ENCODE data around the gene SERBP1.

SERBP1 gene

DNA sequence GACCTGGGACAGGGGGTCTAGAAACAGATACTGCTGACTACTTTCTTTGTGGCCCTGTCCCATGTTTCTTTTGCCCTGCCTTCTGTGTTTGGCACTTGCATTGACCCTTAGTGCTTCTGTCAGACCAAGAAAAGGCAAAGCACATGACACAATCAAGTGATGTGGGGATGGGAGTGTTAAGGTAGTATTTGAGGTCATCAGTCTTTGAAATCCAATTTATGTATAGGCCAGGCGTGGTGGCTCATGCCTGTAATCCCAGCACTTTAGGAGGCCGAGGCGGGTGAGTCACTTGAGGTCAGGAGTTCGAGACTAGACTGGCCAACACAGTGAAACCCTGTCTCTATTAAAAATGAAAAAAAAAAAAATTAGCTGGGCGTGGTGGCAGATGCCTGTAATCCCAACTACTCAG, 26.0 kb downstream of the SERBP1 start:
- no peak for DNase-seq

DNA sequence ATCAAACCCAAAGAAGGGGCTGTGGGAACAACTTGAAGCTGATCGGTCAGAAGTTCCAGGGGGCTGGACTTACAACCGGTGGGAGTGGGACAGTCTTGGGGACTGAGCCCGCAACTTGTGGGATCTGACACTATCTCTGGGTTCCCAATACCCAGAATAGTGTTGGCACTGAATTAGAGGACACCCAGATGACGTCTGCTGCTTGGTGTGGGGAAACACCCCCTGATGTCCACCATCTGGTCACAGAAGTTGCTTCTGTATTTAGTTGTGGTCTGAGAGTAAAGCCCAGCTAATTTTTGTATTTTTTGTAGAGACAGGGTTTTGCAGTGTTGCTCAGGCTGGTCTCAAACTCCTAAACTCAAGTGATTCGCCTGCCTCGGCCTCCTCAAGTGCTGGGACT, 28.8 kb downstream of the SERBP1 start:
- no peak for DNase-seq

DNA sequence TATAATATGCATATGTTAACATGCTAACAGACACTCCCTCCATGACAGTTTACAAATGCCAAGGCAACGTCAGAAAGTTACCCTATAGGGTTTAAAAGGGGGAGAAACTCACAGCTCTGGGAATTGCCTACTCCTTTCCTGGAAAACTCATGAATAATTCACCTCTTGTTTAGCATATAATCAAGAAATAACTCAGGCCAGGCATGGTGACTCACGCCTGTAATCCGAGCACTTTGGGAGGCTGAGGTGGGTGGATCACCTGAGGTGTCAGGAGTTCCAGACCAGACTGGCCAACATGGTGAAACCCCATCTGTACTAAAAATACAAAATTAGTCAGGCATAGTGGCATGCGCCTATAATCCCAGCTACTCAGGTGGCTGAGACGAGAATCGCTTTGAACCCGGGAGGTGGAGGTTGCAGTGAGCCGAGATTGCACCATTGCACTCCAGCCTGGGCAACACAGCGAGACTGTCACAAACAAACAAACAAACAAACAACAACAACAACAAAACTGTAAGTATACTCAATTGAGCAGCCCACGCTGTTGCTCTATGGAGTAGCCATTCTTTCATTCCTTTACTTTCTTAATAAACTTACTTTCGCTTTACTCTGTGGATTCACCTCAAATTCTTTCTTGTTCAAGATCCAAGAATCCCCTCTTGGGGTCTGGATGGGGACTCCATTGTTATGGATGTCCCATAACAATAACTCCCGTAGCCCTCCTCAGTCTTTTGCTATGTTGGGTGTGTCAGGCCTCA, 30.0 kb downstream of the SERBP1 start:
- DNase-seq = peak; percentile 84

DNA sequence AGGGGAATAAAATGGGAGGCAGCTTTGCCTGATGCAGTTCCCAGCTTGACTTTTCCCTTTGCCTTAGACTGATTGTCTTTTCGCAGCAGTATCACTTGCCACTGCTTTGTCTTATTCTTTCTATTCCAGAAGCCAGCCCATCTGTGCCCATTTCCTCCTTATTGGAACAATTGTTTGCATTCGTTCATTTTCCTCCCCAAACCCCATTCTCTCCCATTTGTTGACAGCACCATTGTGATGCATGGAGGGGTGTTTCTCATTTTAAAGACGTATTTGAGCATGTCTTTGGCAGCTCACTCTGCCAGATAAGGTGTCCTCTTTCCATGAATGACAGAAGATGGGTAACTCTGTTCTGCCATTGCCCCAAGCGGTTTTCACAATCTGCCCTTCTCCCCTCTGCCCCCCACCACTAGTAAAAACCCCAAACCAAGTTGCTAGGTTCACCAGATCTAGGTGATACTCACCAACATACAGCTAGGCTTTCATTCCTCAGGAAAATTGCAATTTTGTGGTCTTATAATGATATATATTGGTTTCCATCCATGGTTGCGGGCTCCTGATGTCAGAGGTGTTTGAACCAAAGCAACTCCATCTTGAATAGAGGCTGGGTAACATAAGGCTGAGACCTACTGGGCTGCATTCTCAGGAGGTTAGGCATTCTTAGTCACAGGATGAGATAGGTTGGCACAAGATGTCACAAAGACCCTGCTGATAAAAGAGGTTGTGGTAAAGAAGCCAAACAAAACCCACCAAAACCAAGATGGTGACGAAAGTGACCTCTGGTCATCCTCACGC, 30.8 kb downstream of the SERBP1 start:
- no peak for DNase-seq

DNA sequence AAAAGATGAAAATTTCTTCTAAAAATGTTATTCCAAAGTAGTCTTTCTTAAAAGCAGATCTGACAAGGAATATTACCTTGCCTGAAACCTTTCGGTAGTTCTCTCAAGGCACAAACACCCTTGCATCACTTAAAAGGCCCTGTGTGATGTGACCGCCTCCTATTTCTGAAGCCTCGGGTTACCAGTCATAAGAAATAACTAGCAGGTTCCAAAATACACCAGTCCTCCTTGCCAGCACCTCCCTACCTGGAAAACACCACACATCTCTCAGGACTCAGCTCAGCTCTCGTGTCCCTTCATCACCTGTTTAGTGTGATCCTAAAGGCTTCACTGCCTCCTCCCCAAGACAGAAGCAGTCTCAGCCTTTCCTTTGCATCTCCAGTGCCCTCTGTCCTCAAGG, 35.7 kb downstream of the SERBP1 start:
- no peak for DNase-seq

DNA sequence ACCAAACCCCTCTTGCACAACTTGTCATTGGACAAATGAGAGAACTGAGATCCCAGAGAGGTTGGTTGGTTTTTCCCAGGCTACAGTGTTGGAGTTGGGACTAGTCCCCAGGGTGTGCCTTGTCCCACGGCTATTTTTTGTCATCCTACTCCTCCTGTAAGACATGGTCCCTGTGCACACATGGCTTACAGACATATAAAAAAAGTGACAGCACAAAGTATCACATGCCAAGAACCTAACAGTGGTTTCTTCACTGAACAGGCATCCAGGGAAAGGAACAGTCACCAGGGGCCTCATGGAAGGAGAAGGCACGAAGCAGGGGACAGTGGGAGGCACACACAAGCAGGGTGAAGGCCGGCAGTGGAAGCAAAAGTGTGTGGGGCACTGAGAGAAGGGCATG, 36.5 kb downstream of the SERBP1 start:
- DNase-seq = no peak

DNA sequence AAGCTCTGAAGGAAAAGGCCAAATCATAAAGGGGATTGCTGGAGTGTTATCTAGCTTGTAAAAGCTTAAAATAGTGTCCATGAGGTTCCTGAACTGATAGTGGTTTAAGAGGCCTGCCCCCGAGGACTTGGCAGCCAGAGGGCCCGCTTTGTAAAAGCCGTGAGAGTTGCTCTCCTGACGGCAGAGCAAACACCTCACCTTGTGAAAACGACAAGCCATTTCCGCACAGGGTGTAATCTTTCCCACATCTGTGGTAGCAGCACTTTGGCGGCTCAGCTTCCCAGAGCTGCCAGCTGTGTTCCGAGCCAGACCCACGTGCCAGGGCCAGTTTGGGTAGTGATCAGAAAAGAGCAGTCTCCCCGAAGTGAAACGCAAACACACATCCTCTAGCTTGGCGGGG, 37.0 kb downstream of the SERBP1 start:
- no peak for DNase-seq

DNA sequence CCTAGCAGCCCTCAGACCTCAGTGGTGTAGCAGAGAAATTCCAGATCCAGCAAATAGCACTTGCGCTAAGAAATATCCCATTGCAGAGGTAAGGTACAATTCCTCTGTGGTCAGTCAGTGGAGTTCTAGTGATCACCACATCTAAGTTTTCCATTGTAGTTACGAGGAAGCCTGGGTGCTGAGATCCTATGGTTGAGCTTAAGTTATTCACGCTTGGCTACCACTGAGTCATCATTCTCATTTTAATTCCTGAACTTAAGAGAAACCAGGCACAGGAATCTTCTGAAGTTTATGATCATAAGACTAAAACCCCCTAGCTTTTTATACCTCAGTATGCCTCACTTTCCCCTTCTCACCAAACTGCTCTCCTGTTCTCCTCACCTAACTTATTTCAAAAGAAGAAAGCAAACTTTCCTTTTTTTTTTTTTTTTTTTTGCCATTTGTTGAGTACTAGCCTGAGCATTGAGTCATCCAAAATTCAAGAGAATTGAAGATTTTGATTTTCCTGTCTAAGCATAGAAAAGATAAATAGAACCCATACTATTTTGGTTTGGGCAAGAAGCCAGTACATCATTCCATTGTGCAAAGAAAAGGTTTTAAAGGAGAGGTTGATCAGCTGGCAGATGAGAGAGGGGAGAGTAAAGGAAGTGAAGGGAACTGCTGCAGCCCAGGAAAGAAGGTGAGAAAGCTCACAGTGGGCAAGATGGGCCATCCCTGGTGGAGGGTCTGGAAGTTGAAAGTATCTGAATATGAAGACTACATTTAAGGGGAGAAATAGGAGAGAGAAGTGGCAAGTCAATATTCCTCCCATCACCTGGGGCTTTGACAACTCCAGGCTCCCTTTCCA, 39.9 kb downstream of the SERBP1 start:
- DNase-seq = no peak

DNA sequence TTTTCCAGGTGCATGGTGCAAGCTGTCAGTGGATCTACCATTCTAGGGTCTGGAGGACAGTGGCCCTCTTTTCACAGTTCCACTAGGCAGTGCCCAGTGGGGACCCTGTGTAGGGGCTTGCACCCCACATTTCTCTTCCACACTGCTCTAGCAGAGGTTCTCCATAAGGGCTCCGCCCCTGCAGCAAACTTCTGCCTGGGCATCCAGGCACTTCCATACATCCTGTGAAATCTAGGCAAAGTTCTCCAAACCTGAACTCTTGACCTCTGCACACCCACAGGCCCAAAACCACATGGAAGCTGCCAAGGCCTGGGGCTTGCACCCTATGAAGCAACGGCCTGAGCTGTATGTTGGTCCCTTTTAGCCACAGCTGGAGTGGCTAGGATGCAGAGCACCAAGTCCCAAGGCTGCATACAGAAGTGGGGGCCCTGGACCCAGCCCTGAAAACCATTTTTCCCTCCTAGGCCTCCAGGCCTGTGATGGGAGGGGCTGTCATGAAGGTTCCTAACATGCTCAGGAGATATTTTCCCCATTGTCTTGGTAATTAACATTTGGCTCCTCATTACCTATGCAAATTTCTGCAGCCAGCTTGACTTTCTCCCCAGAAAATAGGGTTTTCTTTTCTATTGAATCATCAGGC, 46.1 kb downstream of the SERBP1 start:
- DNase-seq = no peak

DNA sequence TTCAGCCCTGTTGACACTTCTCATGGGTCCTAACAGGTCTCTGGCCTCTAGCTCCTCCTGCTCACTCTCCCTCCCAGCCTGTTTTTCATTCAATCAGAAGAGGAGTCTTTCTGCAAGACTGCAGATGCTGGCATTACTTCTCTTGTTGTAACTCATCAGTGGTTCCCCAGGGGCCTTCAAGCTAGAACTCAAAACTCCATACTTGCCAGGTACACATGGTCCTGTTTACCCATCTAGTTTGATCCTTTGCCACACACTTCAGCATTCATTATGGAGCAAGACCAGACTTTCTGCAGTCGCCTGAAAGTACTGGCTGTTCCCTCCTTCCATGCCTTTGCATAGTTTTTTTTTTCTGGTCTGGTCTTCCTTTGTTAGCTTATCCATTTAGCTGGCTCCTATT, 47.9 kb downstream of the SERBP1 start:
- DNase-seq = no peak

DNA sequence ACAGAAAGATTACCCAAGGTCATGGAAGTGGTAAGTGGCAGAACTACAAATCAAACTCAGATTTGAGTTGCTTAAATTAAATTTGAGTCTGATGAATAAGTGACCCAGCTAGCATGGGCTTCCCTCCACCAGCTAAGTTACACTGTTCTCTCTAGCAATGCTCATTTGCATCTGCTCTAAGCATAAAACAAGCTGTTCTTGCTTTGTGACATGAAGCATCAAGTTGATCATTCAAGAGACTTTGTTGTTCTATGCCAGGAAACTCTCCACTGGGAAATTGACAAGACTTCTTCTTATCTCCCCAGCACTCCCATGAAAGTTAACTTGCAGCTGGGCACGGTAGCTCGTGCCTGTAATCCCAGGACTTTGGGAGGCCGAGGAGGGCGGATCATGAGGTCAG, 49.0 kb downstream of the SERBP1 start:
- no peak for DNase-seq

DNA sequence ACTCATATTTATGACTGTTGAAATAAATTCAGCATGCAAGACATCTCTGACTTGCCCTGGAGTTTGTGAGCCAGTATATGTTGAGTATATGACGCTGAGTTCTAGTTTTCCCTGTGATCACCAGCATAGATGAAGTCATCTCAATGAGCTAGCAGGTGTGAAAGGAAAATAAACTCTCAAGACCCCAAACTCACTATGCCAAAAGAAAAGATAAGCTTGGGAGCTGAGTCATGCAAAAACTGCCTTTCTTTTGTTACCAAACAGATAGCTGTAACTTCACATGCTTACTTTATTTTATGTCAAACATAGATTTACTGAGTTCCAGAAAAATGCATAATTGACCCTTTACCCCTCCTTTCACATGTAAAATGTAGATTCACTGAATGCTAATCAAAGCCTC, 52.9 kb downstream of the SERBP1 start:
- no peak for DNase-seq

DNA sequence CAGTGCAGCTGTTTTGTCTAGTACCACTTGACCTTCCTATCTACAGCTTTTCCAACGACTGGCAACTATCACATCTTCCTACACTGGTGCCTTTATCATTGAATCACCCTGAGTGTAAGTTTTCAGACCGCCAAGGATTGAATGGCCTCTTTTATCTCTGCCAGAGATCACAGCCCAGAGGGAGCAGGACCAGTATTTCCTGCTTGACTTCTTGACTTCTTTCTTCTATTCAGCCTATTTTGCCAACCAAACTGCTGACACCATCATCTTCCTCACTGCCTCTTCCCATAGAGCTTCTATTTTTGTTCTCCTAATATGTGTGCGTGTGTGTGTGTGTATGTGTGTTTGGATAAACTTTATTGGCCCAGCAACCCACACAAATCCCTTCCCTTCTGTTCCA, 53.8 kb downstream of the SERBP1 start:
- DNase-seq = no peak

DNA sequence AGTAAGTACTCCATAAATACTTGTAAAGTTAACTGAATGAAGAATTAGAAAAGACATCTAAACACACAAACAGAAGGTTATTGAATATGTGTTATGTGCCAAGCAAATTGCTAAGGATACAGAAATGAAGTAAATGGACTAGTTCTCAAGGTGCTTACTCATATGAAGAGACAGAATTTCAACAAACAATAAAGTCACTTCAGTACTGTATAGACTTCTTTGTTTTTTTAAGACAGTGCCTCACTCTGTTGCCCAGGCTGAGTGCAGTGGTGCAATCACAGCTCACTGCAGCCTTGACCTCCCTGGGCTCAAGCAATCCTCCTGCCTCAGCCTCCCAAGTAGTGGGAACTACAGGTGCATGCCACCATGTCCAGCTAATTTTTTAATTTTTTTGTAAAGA, 57.3 kb downstream of the SERBP1 start:
- no peak for DNase-seq

DNA sequence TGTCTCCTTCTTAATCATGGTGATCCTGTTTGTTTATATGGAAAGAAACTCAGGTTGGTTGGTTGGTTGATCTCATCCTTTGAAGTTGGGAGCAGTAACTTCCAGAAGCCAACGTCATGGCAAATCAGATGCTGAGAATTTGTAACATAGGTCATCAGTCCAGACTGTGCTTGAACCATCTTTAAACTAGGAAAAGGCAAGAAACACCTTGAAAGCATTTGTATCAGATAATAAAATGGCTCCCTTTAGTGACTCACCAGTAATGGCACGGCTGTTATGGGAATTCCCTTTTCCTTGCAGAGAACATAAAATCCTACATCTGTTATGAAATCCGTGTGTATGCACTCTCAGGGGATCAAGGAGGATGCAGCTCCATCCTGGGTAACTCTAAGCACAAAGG, 58.1 kb downstream of the SERBP1 start:
- DNase-seq = no peak

DNA sequence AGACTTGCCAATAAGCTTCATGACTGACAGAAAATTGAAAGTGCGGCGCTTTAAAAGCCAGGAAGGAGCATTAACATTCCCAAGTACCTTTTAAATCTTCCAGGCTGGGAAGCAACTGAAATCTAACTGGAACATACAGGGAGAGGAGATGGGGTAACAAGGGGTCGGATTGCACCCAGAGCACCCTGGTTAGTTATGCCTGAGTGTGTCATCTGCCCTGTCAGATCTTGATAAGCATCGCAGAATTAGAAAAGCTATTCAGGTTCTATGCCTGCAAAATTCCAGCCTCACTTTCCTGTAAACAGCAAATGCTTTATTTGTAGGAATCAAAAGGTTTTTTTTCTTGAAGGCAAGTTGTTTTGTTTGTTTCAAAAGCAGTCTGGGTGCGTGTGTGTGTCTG, 58.5 kb downstream of the SERBP1 start:
- no peak for DNase-seq

DNA sequence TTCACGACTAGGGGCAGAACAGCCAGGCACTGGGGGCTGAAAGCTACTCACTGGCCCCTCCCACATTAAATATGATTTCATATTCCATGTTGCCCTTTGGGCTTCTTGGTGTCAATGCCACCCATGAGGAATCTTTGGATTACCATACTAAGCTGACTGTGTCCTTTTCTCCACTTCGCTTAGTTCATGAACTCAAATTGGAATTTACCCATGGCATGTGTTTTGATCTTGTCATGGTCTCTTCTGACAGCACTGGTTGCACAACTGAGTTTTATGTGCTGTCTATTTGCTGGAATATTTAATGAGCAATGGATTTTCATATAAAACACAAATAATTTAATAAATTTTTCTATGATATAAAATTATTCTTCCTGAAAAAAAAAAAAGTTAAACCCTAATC, 59.2 kb downstream of the SERBP1 start:
- no peak for DNase-seq

DNA sequence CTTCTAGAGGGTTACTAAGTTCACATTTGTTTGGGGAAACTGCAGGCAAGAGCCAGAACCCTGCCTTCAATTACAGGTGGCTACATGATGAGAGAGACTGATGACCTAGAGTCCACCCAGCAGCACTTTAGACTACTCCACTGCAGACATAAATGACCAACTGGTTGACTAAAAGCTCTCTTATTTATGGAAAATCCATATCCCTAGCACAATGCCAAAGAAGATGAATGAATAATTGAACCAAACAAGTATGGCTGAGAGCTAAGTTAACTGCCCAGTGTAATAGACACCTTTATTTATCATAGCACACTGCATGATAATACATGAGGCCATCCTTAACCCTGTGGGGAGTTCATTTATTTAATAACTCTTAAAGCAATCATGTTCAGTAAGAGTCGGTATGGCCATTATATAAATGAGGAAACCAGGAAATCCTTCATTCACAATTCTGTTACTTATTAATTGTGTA, 62.1 kb downstream of the SERBP1 start:
- DNase-seq = no peak

DNA sequence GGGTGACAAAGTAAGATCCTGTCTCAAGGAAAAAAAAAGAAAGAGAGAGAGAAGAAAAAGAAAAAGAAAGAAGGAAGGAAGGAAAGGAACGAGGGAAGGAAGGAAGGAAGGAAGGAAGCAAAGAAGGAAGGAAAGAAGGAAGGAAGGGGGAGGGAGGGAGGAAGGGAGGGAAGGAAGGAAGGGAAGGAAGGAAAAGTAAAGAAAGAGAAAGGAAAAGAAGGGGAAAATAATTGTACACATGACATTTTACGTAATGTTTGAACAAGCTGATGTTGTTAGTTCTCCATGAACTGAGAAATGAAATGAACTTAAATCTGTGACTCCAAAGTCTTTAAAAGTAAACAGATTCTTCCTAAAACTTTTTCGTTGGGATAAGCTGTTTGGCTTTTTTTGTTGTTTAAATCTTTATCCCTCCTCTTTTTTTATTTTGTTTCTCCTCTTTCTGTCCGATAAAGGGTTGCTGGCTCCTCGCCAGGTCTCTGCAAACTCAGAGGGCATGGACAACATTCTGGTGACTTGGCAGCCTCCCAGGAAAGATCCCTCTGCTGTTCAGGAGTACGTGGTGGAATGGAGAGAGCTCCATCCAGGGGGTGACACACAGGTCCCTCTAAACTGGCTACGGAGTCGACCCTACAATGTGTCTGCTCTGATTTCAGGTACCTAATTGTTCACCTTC, 62.7 kb downstream of the SERBP1 start:
- DNase-seq = no peak

DNA sequence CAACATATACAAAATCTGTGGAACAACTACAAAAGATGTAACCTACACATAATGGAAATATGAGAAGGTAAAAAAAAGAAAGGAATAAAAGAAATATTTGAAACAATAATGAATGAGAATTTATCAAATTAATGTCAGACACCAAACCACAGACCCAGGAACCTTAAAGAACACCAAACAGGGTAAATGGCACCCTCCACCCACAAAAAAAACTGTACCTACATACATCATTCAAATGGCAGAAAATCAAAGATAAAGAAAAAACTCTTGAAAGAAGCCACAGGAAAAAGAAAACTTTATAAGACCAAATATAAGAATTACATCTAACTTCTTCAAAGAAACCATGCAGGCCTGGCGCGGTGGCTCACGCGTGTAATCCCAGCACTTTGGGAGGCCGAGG, 68.6 kb downstream of the SERBP1 start:
- no peak for DNase-seq

DNA sequence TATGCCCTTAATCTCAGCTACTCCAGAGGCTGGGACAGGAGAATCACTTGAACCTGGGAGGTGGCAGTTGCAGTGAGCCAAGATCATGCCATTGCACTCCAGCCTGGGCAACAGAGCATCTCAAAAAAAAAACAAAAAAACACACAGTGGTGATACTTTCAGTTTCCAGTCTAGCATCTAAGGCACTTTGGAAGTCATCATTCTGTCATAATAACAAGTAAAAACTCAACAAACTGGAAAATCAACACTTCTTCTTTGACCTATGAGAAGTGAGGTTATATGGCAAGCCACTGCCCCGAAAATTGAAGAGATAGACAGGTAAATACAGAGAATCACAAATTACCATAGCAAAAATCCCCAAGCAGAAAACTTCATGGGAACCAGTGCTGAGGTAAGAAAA, 70.6 kb downstream of the SERBP1 start:
- no peak for DNase-seq

Data from activated CD4-positive, alpha-beta T cell treated with anti-CD3 and anti-CD28 coated beads for 48 hours (primary cell).